ENCODE measurements around the gene MYD88. TPM values are rescaled to one million over a fixed set of nuclear protein-coding genes. Genes with fewer than 3 reads are reported as not detected.

Gene MYD88
- polyA plus RNA-seq, 1 donor from 2014 or later, result 0.14 TPM

- no peak for TF ChIP-seq RAD21 (conservative IDR thresholded peaks at IDR 0.05)
- TF ChIP-seq, protein P1, sequence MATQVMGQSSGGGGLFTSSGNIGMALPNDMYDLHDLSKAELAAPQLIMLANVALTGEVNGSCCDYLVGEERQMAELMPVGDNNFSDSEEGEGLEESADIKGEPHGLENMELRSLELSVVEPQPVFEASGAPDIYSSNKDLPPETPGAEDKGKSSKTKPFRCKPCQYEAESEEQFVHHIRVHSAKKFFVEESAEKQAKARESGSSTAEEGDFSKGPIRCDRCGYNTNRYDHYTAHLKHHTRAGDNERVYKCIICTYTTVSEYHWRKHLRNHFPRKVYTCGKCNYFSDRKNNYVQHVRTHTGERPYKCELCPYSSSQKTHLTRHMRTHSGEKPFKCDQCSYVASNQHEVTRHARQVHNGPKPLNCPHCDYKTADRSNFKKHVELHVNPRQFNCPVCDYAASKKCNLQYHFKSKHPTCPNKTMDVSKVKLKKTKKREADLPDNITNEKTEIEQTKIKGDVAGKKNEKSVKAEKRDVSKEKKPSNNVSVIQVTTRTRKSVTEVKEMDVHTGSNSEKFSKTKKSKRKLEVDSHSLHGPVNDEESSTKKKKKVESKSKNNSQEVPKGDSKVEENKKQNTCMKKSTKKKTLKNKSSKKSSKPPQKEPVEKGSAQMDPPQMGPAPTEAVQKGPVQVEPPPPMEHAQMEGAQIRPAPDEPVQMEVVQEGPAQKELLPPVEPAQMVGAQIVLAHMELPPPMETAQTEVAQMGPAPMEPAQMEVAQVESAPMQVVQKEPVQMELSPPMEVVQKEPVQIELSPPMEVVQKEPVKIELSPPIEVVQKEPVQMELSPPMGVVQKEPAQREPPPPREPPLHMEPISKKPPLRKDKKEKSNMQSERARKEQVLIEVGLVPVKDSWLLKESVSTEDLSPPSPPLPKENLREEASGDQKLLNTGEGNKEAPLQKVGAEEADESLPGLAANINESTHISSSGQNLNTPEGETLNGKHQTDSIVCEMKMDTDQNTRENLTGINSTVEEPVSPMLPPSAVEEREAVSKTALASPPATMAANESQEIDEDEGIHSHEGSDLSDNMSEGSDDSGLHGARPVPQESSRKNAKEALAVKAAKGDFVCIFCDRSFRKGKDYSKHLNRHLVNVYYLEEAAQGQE (IDR thresholded peaks at IDR 0.05; ENCODE audit: borderline replicate concordance), result no peak
- Histone ChIP-seq H3K4me2 (ENCODE audit: low read length) (no peak overlapping the region), H3K79me2 (replicated peaks; ENCODE audit: insufficient read depth, low read length) (no peaks in the 10 kb centered on the region), H3K27me3 (ENCODE audit: insufficient read depth, low read depth, low read length) (no peaks in the 10 kb centered on the region), H3K27ac (ENCODE audit: low read length) (no peak overlapping the region), H3K36me3 (ENCODE audit: insufficient read depth, low read length) (no peaks in the 10 kb centered on the region), H3K4me3 (ENCODE audit: low read length) (no peak overlapping the region), H4K20me1 (ENCODE audit: insufficient read depth) (no peaks in the 10 kb centered on the region), H3K9me2 (ENCODE audit: insufficient read depth, low read length) (no peaks in the 10 kb centered on the region), H2AFZ (ENCODE audit: low read depth, low read length) (no peak overlapping the region), H3K9ac (ENCODE audit: low read length) (no peak overlapping the region), H3K9me3 (ENCODE audit: low read length) (no peaks in the 10 kb centered on the region), H3F3A (ENCODE audit: insufficient read depth, low read length, poor library complexity, severe bottlenecking) (no peaks in the 10 kb centered on the region)
These were observed 42.6 kb upstream of the MYD88 start for GRCh38 chr3:38095669-38096483.

DNA sequence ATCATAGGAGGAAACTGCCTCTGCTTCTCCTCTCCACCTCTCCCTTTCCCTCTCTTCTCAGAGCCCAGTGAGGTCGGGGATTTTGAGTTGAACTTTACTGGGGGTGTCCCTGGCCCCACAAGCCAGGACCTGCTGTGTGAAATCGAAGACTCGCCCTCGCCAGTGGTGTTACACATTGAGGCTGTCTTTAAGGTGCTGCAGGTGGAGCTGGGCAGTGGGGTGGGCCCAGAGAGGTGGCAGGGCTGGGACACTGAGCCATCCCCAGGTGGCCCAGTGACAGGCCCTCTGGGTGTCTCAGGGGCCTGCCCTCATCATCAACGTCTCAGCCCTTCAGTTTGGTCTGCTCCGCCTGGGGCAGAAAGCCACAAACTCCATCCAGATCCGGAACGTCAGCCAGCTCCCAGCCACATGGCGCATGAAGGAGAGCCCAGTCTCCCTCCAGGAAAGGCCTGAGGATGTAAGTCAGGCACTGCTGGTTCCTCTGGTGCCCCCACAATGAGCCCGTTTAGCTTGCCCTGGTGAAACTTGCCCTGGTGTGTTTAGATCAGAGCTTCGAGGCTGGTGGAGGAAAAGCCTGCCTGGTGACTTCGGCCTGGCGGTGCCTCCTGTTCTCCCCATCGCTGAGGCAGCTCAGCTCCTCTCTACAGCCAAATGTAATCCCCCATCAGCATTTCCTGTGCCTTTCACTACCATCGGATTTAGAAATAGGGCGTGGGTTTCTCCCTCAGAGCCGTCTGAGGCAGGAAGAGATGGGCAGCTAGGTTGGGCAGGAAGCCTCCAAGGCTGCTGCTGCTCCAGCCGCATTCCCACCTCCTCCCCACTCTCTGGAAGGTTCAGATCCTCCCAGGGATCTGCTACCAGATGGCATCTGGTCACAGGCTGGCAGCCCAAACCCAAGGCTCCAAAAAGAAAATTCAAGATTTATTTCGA is 40.8 kb upstream of the MYD88 start:
- Histone ChIP-seq H3K9me3 (ENCODE audit: low read length) (no peaks in the 10 kb centered on the region), H3K4me3 (ENCODE audit: low read length) (no peak overlapping the region), H3K4me2 (ENCODE audit: low read length) (no peak overlapping the region), H2AFZ (ENCODE audit: low read depth, low read length) (no peak overlapping the region), H3K9ac (ENCODE audit: low read length) (no peak overlapping the region), H3K27me3 (ENCODE audit: insufficient read depth, low read depth, low read length) (no peaks in the 10 kb centered on the region), H3K27ac (ENCODE audit: low read length) (no peak overlapping the region), H3K9me2 (ENCODE audit: insufficient read depth, low read length) (no peaks in the 10 kb centered on the region), H3F3A (ENCODE audit: insufficient read depth, low read length, poor library complexity, severe bottlenecking) (no peaks in the 10 kb centered on the region), H3K36me3 (ENCODE audit: insufficient read depth, low read length) (no peaks in the 10 kb centered on the region), H3K79me2 (replicated peaks; ENCODE audit: insufficient read depth, low read length) (no peaks in the 10 kb centered on the region), H4K20me1 (ENCODE audit: insufficient read depth) (no peaks in the 10 kb centered on the region)
- TF ChIP-seq TAF1 (IDR thresholded peaks at IDR 0.05; ENCODE audit: low read depth) (no peak), EZH2 (IDR thresholded peaks at IDR 0.05; ENCODE audit: borderline replicate concordance, insufficient read depth, low read length, poor library complexity, severe bottlenecking) (no peak), MXI1 (conservative IDR thresholded peaks at IDR 0.05; ENCODE audit: poor library complexity, severe bottlenecking) (no peak), POLR2AphosphoS5 (IDR thresholded peaks at IDR 0.05) (no peak), SMC3 (conservative IDR thresholded peaks at IDR 0.05; ENCODE audit: poor library complexity) (no peak), EP300 (conservative IDR thresholded peaks at IDR 0.05; ENCODE audit: poor library complexity, severe bottlenecking) (no peak), RAD21 (conservative IDR thresholded peaks at IDR 0.05) (no peak)
- TF ChIP-seq, protein P1 (IDR thresholded peaks at IDR 0.05; ENCODE audit: borderline replicate concordance), result no peak
- TF ChIP-seq, protein P2, sequence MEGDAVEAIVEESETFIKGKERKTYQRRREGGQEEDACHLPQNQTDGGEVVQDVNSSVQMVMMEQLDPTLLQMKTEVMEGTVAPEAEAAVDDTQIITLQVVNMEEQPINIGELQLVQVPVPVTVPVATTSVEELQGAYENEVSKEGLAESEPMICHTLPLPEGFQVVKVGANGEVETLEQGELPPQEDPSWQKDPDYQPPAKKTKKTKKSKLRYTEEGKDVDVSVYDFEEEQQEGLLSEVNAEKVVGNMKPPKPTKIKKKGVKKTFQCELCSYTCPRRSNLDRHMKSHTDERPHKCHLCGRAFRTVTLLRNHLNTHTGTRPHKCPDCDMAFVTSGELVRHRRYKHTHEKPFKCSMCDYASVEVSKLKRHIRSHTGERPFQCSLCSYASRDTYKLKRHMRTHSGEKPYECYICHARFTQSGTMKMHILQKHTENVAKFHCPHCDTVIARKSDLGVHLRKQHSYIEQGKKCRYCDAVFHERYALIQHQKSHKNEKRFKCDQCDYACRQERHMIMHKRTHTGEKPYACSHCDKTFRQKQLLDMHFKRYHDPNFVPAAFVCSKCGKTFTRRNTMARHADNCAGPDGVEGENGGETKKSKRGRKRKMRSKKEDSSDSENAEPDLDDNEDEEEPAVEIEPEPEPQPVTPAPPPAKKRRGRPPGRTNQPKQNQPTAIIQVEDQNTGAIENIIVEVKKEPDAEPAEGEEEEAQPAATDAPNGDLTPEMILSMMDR (IDR thresholded peaks at IDR 0.05; ENCODE audit: poor library complexity, severe bottlenecking), result no peak

Measured in neural cell (in vitro differentiated cells).